Activated CD4-positive, alpha-beta T cell treated with anti-CD3 and anti-CD28 coated beads for 1 hour (primary cell): ENCODE measurements around the gene ZFR.
"Not testable (repeated sequence)": the region's sequence is repeated elsewhere in the genome, so short reads cannot be mapped to it uniquely, and the experiment has no call there.

ENCODE experiments used
- DNase-seq: peaks from one replicate; pipeline ENCODE4 v3.0.0-alpha.2; 2020

Gene ZFR

GRCh38 chr5:32449262-32449661 lies 4.7 kb upstream of the ZFR start:
- DNase-seq: no peak

GRCh38 chr5:32446630-32447029 lies 2.1 kb upstream of the ZFR start:
- DNase-seq: no peak

GRCh38 chr5:32445831-32446614 lies 1.5 kb upstream of the ZFR start:
- DNase-seq: no peak

GRCh38 chr5:32445287-32445758 lies 783 bp upstream of the ZFR start:
- DNase-seq: no peak

DNA sequence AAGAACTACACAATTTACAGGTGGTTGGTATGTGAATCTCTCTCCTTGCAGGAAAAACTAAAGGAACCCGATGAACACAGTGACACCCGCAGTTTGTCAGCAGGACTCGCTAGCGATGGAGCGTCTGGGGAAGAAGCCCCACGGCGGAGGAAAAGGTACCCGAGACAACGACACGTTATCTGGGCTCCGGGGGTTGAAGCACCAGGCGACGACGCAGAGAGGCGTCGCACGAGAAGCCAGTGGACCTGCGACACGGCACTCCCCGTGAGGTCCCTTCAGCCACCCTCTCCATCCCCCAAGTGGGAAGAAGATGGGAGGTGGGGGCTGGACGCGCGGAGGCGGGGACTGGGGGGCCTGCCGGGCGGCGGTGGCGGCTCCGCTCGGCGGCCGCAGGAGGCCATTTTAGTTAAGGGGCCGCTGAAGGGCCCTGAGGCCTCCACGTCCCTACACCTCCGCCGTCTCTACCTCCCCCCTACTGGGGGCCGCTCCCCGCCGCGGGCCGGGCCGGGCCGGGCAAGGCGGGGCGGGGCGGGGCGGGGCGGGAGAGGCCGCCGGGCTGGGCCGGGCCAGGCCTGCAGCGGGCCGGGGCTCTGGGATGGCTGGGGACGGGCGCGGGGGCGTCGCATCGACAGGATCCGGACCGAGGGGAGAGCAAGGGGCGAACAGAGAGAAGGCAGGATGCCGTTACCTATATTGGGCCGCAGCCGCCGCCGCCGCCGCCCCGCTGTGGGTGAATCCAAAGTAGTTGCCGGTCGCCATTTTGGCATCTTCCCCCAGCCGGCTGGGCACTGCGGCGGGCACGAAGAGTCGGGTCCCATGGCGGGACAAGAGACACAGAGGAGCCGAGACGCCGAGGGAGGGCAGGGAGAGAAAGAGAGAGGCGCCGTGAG lies 754 bp downstream of the ZFR start:
- peak; percentile 26 for DNase-seq

GRCh38 chr5:32443145-32443540 lies 1.4 kb downstream of the ZFR start:
- DNase-seq: no peak

DNA sequence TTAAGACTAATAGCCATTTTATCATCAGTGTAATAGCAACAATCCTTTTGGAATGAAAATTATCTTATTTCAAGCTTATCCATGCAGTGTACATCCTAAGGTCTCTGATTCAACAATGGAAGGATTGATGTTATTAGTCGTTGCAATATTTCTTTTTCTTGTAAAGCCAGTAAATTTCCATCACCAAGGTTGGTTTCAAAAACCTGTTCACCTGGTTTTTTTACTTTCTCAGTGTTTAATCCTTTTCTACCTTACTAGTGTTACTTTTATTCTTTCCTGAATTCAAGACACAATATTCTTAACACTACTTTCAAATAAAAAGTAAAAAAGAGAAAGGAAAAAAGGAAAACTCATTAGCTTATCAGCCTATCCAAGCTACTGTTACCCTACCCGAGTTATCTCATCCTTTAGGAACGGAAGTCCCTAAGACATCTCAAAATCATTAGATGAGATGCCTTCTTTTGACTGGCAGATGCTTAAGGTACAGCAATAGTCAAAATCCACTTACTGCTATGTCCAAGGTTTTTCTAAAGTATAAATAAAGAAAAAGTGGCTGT lies 5.4 kb downstream of the ZFR start:
- no peak for DNase-seq

DNA sequence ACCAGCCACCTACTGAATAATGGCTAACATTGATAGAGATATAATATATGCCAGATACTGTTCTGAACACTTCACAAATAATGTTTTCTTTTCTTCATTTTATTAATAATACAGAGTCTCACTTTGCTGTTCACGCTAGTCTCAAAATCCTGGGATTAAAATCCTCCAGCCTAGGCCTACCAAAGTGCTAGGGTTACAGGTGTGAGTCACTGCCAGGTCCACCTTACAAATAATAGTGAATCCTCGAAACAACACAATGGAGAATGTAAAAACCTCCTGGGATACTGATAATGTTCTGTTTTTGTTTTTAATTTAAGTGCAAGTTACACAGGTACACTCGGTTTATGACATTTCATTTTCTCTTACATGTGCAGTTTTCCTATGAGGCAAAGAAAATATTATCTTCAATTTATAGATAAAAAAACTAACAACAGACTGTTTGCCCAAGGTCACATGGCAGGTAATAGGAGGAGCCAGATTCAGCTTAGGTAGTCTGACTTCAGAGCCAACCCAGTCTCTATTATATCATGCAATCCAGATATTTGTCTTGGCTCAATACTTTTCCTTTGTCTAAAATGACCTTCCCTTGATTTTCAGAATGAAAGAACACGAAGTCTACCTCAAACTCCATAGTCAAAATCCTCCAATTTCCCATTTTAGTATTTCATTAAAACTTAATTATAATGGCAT lies 7.8 kb downstream of the ZFR start:
- no peak for DNase-seq

- no peak for DNase-seq
These were observed 9.2 kb downstream of the ZFR start for GRCh38 chr5:32435383-32435782.

DNA sequence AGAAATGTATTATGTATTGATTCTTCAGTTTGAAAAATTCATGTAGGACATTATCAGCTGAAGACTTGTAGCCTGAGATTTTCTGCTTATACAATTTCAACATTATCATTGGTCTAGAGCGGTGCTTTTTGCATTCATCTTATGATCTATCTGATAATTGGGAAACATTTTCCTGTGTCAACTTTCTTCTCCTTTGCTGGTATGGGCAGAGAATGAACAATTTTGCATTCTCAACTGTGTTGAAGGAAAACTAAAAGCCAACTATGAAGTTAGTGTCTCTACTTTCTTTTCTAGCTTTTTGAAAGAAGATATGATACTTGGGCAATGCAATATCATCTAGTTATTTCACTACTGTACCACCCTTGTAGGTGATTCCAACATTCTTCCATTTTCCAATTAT lies 10.3 kb downstream of the ZFR start:
- DNase-seq: no peak

DNA sequence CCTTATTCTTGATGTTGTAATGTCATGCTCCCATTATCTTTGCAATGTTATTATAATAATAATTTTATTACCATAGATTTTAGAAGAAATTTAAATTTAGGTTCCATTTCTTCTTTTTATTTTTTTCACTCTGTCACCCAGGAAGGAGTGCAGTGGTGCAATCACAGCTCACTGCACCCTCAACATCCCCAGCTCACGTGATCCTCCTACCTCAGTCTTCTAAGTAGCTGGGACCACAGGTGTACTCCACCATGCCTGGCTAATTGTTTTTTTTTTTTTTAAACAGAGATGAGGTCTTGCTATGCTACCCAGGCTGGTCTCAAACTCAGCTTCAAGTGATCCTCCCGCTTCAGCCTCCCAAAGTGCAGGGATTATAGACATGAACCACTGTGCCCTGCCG lies 11.9 kb downstream of the ZFR start:
- DNase-seq: no peak

DNA sequence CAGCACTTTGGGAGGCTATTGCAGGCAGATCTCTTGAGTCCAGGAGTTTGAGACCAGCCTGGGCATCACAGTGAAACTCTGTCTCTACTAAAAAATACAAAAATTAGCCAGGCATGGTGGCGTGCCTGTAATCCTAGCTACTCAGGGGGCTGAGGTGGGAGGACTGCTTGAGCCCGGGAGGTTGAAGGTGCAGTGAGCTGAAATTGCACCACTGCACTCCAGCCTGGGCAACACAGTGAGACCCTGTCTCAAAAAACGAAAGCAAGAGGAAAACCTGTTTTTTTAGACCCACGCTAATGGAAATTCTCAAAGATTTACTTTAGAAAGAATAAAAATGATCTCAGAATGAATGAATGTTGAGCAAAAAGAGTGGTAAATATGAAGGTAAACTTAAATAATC lies 13.7 kb downstream of the ZFR start:
- DNase-seq: not testable (repeated sequence)

GRCh38 chr5:32428426-32428825 lies 16.1 kb downstream of the ZFR start:
- no peak for DNase-seq

DNA sequence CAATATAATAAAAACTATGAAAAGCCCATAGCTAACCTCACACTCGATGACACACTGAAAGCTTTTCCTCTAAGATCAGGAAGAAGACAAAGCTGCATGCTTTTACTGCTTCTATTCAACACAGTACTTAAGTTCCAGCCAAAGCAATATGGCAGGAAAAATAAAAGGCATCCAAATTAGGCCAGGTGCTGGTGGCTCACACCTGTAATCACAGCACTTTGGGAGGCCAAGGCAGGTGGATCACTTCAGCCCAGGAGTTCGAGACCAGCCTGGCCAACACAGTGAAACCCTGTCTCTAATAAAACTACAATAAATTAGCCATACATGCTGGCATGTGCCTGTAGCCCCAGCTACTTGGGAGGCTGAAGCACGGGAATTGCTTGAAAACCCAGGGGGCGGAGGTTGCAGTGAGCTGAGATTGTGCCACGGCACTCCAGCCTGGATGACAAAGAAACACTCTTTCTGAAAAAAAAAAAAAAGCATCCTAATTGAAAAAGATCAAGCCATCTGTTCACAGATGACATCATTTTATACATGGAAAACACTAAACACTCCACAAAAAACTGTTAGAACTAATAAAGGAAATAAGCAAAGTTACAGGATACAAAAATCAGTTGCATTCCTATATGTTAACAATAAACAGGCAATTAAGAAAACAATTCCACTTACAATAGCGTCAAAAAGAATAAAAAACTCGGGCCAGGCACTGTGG lies 17.9 kb downstream of the ZFR start:
- no peak for DNase-seq

GRCh38 chr5:32422697-32423096 lies 21.8 kb downstream of the ZFR start:
- no peak for DNase-seq

DNA sequence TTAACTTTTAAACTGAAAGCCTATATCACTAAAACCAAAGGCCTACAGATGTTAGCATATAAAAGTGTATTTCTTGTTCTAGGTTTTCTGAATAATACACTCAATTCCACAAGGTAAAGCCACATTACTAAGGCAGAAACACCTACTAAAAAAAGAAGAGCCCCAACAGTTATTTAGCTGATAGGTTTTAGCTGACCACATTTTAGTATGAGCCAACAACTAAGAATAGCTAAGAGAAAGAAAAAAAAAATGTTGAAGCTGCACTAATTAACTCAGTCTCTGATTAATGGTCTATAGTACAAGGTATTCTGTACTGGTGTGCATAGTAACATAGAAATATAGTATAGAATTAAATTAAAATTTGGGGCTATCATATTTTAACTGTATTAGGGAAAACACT lies 23.5 kb downstream of the ZFR start:
- DNase-seq: no peak

- no peak for DNase-seq
These were observed 24.0 kb downstream of the ZFR start for GRCh38 chr5:32420506-32420905.

GRCh38 chr5:32419791-32420190 lies 24.7 kb downstream of the ZFR start:
- DNase-seq: no peak

DNA sequence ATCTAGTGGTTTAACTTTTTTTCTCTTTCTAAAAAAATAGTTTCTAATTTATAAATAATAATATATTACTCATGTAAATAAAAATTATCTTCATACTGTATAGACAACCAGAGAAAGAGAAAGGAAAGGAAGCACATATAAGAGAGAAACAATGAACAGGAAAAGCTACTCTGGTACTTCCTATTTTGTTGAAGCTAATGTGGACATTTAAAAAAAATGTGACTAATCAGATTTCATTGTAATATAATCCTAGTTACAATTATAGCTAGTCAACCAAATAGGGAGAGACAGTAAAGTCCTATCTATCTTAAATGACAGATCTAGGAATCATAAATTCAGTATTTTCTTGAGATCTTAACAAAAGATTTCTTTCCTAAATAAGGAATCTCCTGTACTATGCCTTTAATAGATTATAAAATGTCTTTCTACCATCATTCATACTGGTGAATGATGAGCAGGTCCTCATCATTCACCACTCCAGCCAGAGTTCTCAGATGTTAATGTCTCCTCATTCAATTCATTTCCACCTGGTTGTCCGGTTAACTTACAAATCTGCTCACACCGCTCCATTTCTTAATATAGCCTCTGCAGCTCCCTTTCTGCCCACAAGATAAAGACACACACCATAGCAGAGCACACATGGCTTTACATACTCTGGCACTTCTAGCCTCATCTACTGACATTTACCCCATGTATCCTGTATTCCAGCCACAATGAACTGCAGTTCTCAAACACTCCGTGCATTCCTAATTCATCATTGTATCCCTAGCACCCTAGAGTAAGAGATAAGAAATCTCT lies 30.9 kb downstream of the ZFR start:
- no peak for DNase-seq

- no peak for DNase-seq
These were observed 33.9 kb downstream of the ZFR start for GRCh38 chr5:32410630-32411029.

- no peak for DNase-seq
These were observed 37.9 kb downstream of the ZFR start for GRCh38 chr5:32406650-32407049.

DNA sequence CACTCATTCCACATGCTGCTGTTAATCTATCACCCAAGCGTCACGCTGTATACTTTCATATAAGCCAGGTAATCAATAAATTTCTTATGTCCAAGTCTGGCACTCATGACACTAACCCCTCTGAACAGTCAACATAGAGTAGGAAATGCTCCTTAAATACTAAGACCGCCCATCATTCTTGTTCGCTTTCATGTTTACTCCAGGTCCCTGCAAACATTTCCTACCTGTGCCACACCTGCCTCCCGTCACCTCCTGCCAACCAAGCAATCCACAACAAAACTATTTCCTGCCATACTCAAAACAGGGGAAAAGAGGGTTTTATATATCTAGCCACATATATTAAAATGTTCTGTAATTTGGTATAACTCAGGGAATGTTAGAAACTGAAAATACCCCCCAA lies 39.0 kb downstream of the ZFR start:
- no peak for DNase-seq
